ENCODE measurements around the gene SOHLH1. TPM values are rescaled to one million over a fixed set of nuclear protein-coding genes. Genes with fewer than 3 reads are reported as not detected.

SOHLH1 gene
- total and polyA plus RNA-seq, 2 experiments from 2014 or later: not detected

DNA sequence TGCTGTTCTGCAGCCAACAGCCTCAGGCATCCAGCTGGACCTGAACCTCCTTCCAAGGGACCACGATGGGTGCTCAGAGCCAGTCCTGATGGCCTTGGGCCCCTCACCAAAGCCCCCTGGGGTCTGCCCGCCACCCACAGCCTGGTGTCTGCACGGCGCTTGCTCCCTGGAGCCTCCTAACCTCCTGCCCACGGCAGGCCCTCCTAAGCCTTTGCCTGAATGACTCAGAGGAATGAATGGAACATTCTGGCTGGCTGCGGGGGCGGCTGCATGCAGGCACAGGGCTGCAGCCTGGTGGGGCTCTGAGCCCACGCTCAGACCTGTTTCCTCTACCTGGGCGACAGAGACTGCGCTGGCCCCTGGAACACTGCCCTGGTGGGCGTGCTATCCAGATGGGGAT is 6.9 kb downstream of the SOHLH1 start:
- Histone ChIP-seq H3K9me2 (ENCODE audit: insufficient read depth) (no peaks in the 10 kb centered on the region), H3K36me3 (ENCODE audit: low read depth) (no peaks in the 10 kb centered on the region), H3F3A (ENCODE audit: insufficient read depth) (no peaks in the 10 kb centered on the region), H3K9me3 (ENCODE audit: low read depth) (no peaks in the 10 kb centered on the region), H3K4me1 (ENCODE audit: insufficient read depth) (no peaks in the 10 kb centered on the region), H3K9ac (no peak overlapping the region), H4K20me1 (ENCODE audit: insufficient read depth) (no peaks in the 10 kb centered on the region), H3K4me3 (no peak overlapping the region), H2AFZ (no peak overlapping the region), H3K27me3 (replicated peaks; ENCODE audit: insufficient read depth) (no peaks in the 10 kb centered on the region; the same call in 1 of the 2 replicates), H3K27ac (no peak overlapping the region), H3K4me2 (ENCODE audit: unreplicated experiment) (no peak overlapping the region), H3K79me2 (ENCODE audit: insufficient read depth) (no peaks in the 10 kb centered on the region)
- in situ Hi-C loops (cut with MboI): no loop called here
- WGBS, 2 experiments (ENCODE audit: low coverage in 1 of 2, low lambda C conversion rate in 2 of 2, missing lambda C conversion rate in 2 of 2): 45 to 50% methylated on average over 11 of the region's 11 CpGs
- TF ChIP-seq EZH2 (IDR thresholded peaks at IDR 0.05; ENCODE audit: insufficient read depth, poor library complexity, severe bottlenecking) (no peak), EZH2phosphoT487 (IDR thresholded peaks at IDR 0.05; ENCODE audit: insufficient read depth, low read depth) (no peak)
- DNase-seq: peak; percentile 77

DNA sequence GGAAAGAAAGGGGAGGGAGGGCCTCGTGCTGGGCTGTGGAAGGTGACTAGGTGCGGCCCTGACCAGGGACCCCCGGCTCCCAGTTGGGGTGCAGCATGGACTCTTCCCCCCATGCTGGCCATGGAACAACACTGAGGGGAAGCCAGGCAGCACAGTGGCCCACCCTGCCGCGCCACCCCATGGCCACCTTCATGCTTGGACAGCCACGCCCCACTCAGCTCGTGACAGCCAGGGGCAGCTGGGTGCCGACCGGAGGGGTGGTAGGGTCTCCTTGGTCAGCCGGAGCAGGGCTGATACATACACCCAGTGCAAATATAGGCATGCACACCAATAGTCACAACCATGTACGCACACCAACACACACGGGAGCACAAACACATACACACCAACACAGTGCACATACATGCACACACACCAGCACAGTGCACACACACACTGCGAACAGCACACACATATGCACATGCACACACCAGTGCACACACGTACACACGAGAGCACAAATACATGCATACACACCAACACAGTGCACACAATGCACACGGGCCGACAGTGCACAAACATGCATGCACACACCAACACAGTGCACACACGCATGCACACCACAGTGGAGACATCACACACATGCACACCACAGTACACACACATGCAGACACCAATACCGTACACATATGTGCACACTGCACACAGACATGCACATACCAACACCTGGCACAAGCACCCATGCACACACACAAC is 8.3 kb downstream of the SOHLH1 start:
- no peaks in the 10 kb centered on the region for H3K9me3 ChIP-seq (ENCODE audit: low read depth)
- no peak overlapping the region for H3K4me3 ChIP-seq
- in situ Hi-C loops (cut with MboI): no loop called here
- H3K9ac ChIP-seq: no peak overlapping the region
- H3K27me3 ChIP-seq (replicated peaks; ENCODE audit: insufficient read depth): no peaks in the 10 kb centered on the region; the same call in 1 of the 2 replicates
- no peaks in the 10 kb centered on the region for H3K79me2 ChIP-seq (ENCODE audit: insufficient read depth)
- H3F3A ChIP-seq (ENCODE audit: insufficient read depth): no peaks in the 10 kb centered on the region
- no peak overlapping the region for H2AFZ ChIP-seq
- no peak overlapping the region for H3K27ac ChIP-seq
- DNase-seq: no peak
- no peak for TF ChIP-seq EZH2 (IDR thresholded peaks at IDR 0.05; ENCODE audit: insufficient read depth, poor library complexity, severe bottlenecking)
- TF ChIP-seq EZH2phosphoT487 (IDR thresholded peaks at IDR 0.05; ENCODE audit: insufficient read depth, low read depth): no peak
- H3K36me3 ChIP-seq (ENCODE audit: low read depth): no peaks in the 10 kb centered on the region
- H3K4me2 ChIP-seq (ENCODE audit: unreplicated experiment): no peak overlapping the region
- no peaks in the 10 kb centered on the region for H3K9me2 ChIP-seq (ENCODE audit: insufficient read depth)
- H4K20me1 ChIP-seq (ENCODE audit: insufficient read depth): no peaks in the 10 kb centered on the region
- WGBS, 2 experiments (ENCODE audit: low coverage in 1 of 2, low lambda C conversion rate in 2 of 2, missing lambda C conversion rate in 2 of 2): 76 to 77% methylated on average over 16 to 19 of the region's 19 CpGs
- H3K4me1 ChIP-seq (ENCODE audit: insufficient read depth): no peaks in the 10 kb centered on the region

DNA sequence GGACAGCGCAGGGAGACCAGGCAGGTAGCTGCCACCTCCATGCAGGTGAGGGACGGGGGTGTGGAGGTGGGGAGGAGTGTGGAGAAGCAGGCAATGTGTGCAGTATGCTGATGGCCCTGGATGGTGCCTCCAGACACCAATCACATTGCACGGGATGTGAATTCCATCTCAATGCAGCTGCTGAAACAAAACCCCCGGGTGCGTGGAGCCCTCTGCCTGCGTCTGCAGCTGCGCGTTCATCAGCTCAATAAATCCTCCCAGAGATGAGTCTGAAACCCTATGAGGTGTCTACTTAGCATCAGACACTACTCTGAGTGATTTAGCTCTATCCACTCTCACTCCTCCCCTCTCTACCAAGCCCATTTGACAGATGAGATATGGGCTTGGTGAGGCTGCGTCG is 10.3 kb downstream of the SOHLH1 start:
- WGBS, 2 experiments (ENCODE audit: low coverage in 1 of 2, low lambda C conversion rate in 2 of 2, missing lambda C conversion rate in 2 of 2): 63 to 69% methylated on average over 10 of the region's 10 CpGs
- Histone ChIP-seq H3K4me3 (no peak overlapping the region), H3F3A (ENCODE audit: insufficient read depth) (no peaks in the 10 kb centered on the region), H3K9me2 (ENCODE audit: insufficient read depth) (no peaks in the 10 kb centered on the region), H3K79me2 (ENCODE audit: insufficient read depth) (no peaks in the 10 kb centered on the region), H4K20me1 (ENCODE audit: insufficient read depth) (no peaks in the 10 kb centered on the region), H2AFZ (no peak overlapping the region), H3K4me1 (ENCODE audit: insufficient read depth) (no peaks in the 10 kb centered on the region), H3K9ac (no peak overlapping the region), H3K36me3 (ENCODE audit: low read depth) (no peaks in the 10 kb centered on the region), H3K27ac (no peak overlapping the region), H3K4me2 (ENCODE audit: unreplicated experiment) (no peak overlapping the region), H3K9me3 (ENCODE audit: low read depth) (no peaks in the 10 kb centered on the region), H3K27me3 (replicated peaks; ENCODE audit: insufficient read depth) (no peaks in the 10 kb centered on the region; the same call in 1 of the 2 replicates)
- in situ Hi-C loops (cut with MboI): no loop called here
- TF ChIP-seq EZH2phosphoT487 (IDR thresholded peaks at IDR 0.05; ENCODE audit: insufficient read depth, low read depth) (no peak), EZH2 (IDR thresholded peaks at IDR 0.05; ENCODE audit: insufficient read depth, poor library complexity, severe bottlenecking) (no peak)
- no peak for DNase-seq

DNA sequence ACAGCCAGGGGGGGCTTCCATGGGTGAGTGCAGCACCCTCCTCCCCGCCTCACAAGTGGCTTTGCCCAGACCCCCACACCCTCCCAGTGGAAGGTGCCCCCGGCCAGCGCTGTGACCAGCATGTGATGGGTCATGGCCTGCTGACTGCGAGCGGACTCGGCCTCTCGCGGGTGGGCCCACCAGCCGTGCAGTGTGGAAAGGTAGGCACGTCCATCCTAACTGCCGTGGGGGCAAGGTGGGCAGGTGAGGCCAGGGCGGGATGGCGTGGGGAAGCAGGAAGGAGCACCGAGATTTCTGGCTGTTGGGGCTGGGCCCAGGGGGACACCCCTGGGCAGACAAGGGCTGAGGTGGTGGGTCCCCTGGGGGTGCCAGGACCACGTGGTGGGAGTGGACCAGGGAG is 12.1 kb downstream of the SOHLH1 start:
- WGBS, 2 experiments (ENCODE audit: low coverage in 1 of 2, low lambda C conversion rate in 2 of 2, missing lambda C conversion rate in 2 of 2): 62 to 66% methylated on average over 9 to 15 of the region's 15 CpGs
- no peak for TF ChIP-seq EZH2 (IDR thresholded peaks at IDR 0.05; ENCODE audit: insufficient read depth, poor library complexity, severe bottlenecking)
- no peak for TF ChIP-seq EZH2phosphoT487 (IDR thresholded peaks at IDR 0.05; ENCODE audit: insufficient read depth, low read depth)
- DNase-seq: no peak
- H4K20me1 ChIP-seq (ENCODE audit: insufficient read depth): no peaks in the 10 kb centered on the region
- no peaks in the 10 kb centered on the region for H3K79me2 ChIP-seq (ENCODE audit: insufficient read depth)
- no peak overlapping the region for H3K4me2 ChIP-seq (ENCODE audit: unreplicated experiment)
- in situ Hi-C loops (cut with MboI): no loop called here
- no peaks in the 10 kb centered on the region for H3K9me2 ChIP-seq (ENCODE audit: insufficient read depth)
- H3K36me3 ChIP-seq (ENCODE audit: low read depth): no peaks in the 10 kb centered on the region
- H3K27me3 ChIP-seq (replicated peaks; ENCODE audit: insufficient read depth): no peaks in the 10 kb centered on the region
- H3K9me3 ChIP-seq (ENCODE audit: low read depth): no peaks in the 10 kb centered on the region
- no peaks in the 10 kb centered on the region for H3K4me1 ChIP-seq (ENCODE audit: insufficient read depth)
- no peak overlapping the region for H2AFZ ChIP-seq
- no peak overlapping the region for H3K4me3 ChIP-seq
- H3F3A ChIP-seq (ENCODE audit: insufficient read depth): no peaks in the 10 kb centered on the region
- no peak overlapping the region for H3K27ac ChIP-seq
- H3K9ac ChIP-seq: no peak overlapping the region

Measured in GM23248 (cell line).